ENCODE data around the gene CGN. TPM values are rescaled to one million over a fixed set of nuclear protein-coding genes. Genes with fewer than 3 reads are reported as not detected.

CGN gene
- total RNA-seq, 1 experiment from 2014 or later, result 30.9 TPM

GRCh38 chr1:151581921-151582320 lies 70.7 kb downstream of the CGN start:
- no peak overlapping the region for H2BK120ac ChIP-seq (ENCODE audit: low read depth, low read length, poor library complexity, severe bottlenecking)
- no peak overlapping the region for H3K18ac ChIP-seq (ENCODE audit: insufficient read length, low read depth, low read length)
- H3K4me1 ChIP-seq (ENCODE audit: insufficient read depth, low read length), result no peaks in the 10 kb centered on the region
- H3K36me3 Mint-ChIP-seq (ENCODE audit: insufficient read depth in 1 of 3, low read depth in 3 of 3), result peaks cover 3 to 33% (median 12%) of the 10 kb centered on the region in 3 experiments
- H3K56ac ChIP-seq (ENCODE audit: insufficient read length, low read depth, low read length), result no peak overlapping the region
- no peak overlapping the region for H2BK12ac ChIP-seq (ENCODE audit: insufficient read length, low read depth, low read length)
- no peak overlapping the region for H3T11ph ChIP-seq (ENCODE audit: low read length)
- no peak overlapping the region for H3K4me2 ChIP-seq (ENCODE audit: insufficient read depth, insufficient read length, low read length)
- no peak overlapping the region for H2BK20ac ChIP-seq (ENCODE audit: low read depth, low read length, poor library complexity, severe bottlenecking)
- no peaks in the 10 kb centered on the region for H3K79me1 ChIP-seq (ENCODE audit: insufficient read depth, low read depth, low read length, poor library complexity, severe bottlenecking)
- H3K23ac ChIP-seq (ENCODE audit: insufficient read length, low read depth, low read length), result no peak overlapping the region
- TF ChIP-seq CTCF (conservative IDR thresholded peaks at IDR 0.05), result no peak
- no peaks in the 10 kb centered on the region for H3K9me3 Mint-ChIP-seq
- H3K27me3 ChIP-seq (ENCODE audit: insufficient read depth, low read length), result no peaks in the 10 kb centered on the region
- no peak overlapping the region for H2AK5ac ChIP-seq (ENCODE audit: insufficient read length, low read length)
- no peak overlapping the region for H3K4ac ChIP-seq (ENCODE audit: low read depth, low read length)
- no peak overlapping the region for H3K27ac ChIP-seq (ENCODE audit: insufficient read length, low read depth, low read length)
- H2AFZ ChIP-seq (ENCODE audit: low read length), result no peak overlapping the region
- DNase-seq, result no peak
- no peaks in the 10 kb centered on the region for H4K20me1 ChIP-seq (ENCODE audit: control insufficient read depth, insufficient read depth, insufficient read length)
- H4K91ac ChIP-seq (ENCODE audit: insufficient read length, low read depth, low read length), result no peak overlapping the region
- H4K8ac ChIP-seq (replicated peaks; ENCODE audit: insufficient read length, low read depth, low read length), result no peak overlapping the region
- no peaks in the 10 kb centered on the region for H3K9me3 ChIP-seq (ENCODE audit: control insufficient read depth, low read depth, low read length)
- no peak overlapping the region for H3K9ac ChIP-seq (ENCODE audit: extremely low read depth, insufficient read length, low read length)
- no peaks in the 10 kb centered on the region for H3K23me2 ChIP-seq (ENCODE audit: insufficient read length, low read depth, low read length, poor library complexity, severe bottlenecking)
- no peaks in the 10 kb centered on the region for H3K79me2 ChIP-seq (ENCODE audit: insufficient read depth, low read length)
- H3K4me1 Mint-ChIP-seq, result peaks cover 6 to 12% of the 10 kb centered on the region in 2 experiments
- H3K14ac ChIP-seq (ENCODE audit: insufficient read depth, low read length), result no peak overlapping the region
- no peak overlapping the region for H3K27ac Mint-ChIP-seq
- no peak overlapping the region for H2BK15ac ChIP-seq (ENCODE audit: low read depth, low read length)
- H4K5ac ChIP-seq (ENCODE audit: insufficient read length, low read depth, low read length), result no peak overlapping the region
- H3K4me3 Mint-ChIP-seq, result no peak overlapping the region
- WGBS (ENCODE audit: extremely low coverage, insufficient read length, low lambda C conversion rate), result no CpG with 5 or more reads among the region's 1 CpG
- no peak overlapping the region for H2BK5ac ChIP-seq (ENCODE audit: insufficient read length, low read length)
- H3K27me3 Mint-ChIP-seq (ENCODE audit: low read depth), result no peaks in the 10 kb centered on the region
